Measurements from ENCODE around the gene RAB36.
A peak's percentile ranks its signal among the peaks of the same experiment; 100 is the strongest.
"Not testable (repeated sequence)": the region's sequence is repeated elsewhere in the genome, so short reads cannot be mapped to it uniquely, and the experiment has no call there.

RAB36 gene

GRCh38 chr22:23122216-23122957 lies 22.9 kb upstream of the RAB36 start:
- no peak for DNase-seq

DNA sequence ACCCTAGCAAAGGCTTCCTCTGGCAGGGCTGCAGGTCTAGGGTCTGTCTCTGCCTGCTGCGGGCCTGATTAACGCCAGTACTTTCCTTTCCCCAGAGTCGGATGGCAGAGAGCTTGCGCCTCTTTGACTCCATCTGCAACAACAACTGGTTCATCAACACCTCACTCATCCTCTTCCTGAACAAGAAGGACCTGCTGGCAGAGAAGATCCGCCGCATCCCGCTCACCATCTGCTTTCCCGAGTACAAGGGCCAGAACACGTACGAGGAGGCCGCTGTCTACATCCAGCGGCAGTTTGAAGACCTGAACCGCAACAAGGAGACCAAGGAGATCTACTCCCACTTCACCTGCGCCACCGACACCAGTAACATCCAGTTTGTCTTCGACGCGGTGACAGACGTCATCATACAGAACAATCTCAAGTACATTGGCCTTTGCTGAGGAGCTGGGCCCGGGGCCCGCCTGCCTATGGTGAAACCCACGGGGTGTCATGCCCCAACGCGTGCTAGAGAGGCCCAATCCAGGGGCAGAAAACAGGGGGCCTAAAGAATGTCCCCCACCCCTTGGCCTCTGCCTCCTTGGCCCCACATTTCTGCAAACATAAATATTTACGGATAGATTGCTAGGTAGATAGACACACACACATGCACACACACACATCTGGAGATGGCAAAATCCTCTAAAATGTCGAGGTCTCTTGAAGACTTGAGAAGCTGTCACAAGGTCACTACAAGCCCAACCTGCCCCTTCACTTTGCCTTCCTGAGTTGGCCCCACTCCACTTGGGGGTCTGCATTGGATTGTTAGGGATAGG lies 22.1 kb upstream of the RAB36 start:
- DNase-seq, result no peak

DNA sequence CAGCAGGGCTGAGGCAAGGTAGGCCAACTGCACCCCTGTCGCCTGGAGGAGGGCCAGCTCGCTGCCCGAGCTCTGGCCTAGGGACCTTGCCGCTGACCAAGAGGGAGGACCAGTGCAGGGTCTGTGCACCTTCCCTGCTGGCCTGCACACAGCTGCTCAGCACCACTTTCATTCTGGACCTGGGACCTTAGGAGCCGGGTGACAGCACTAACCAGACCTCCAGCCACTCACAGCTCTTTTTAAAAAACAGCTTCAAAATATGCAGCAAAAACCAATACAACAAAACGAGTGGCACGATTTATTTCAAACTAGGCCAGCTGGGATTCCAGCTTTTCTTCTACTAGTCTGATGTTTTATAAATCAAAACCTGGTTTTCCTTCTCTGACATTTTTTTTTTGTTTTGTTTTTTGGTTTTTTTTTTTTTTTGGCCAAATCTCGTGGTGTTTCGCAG lies 21.4 kb upstream of the RAB36 start:
- DNase-seq, result no peak

DNA sequence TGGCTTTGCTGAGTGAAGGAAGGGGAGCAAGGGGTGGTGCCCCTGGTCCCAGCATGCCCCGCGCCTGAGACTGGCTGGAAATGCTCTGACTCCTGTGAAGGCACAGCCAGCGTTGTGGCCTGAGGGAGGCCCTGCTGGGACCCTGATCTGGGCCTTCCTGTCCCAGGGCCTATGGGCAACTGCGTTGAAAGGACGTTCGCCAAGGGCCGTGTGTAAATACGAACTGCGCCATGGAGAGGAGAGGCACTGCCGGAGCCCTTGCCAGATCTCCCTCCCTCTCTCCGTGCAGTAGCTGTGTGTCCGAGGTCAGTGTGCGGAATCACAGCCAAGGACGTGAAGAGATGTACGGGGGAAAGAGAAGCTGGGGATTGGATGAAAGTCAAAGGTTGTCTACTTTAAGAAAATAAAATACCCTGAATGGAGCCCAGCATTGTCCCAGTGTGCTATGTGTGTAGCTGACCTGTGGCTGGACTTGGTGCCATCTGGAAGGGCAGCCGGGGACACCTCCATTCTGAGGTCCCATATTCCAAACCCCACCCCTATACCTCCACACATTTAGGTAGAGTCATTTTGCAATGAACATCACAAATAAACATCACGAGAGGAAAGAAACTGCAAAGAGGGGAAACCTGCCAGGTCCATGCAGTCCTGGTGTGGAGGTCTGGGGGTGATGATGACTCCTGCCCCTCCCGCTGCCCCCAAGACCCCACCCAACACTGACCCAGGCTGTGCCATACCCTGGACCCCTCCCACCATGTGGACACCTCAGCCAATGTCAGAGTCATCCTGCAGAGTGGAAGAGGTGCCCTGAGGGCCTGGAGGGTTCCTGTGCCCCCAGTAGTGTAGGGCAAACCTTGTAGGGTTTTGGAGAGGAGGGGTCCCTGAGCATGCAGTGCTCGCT lies 20.4 kb upstream of the RAB36 start:
- DNase-seq, result no peak

DNA sequence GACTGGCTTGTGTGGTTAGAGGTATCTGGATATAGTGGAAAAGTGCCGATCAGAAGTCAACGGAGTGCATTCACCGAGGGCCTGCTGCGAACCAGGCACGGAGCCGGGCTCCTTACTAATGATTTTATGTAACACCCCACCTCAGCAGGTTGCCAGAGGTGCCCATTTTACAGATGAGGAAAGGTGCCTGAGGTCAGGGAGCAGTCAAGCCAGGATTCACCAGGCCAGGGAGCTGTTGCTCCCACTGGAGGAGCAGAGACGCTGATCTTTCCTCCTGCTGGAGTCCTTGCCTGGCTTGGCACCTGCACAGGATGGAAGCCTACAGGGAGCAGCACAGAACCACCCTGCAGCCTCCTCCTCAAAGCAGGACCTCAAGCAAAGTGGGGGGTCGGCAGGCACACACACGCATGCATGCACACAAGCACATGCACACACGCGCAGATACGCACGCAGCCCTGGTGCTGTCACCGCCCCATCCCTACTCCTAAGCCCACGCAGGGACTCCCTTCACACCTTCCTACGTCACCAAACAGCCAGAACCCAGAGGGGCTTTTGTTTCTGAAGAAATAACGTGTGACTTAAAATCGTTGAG lies 19.7 kb upstream of the RAB36 start:
- DNase-seq, result no peak

GRCh38 chr22:23126165-23127054 lies 18.9 kb upstream of the RAB36 start:
- no peak for DNase-seq

- no peak for DNase-seq
Measured at GRCh38 chr22:23127055-23127756, 18.1 kb upstream of the RAB36 start.

GRCh38 chr22:23127788-23128187 lies 17.5 kb upstream of the RAB36 start:
- no peak for DNase-seq

- DNase-seq, result peak; percentile 73
Measured at GRCh38 chr22:23128269-23129108, 16.8 kb upstream of the RAB36 start.

- no peak for DNase-seq
Measured at GRCh38 chr22:23129149-23129548, 16.1 kb upstream of the RAB36 start.

- no peak for DNase-seq
Measured at GRCh38 chr22:23130697-23131096, 14.6 kb upstream of the RAB36 start.

DNA sequence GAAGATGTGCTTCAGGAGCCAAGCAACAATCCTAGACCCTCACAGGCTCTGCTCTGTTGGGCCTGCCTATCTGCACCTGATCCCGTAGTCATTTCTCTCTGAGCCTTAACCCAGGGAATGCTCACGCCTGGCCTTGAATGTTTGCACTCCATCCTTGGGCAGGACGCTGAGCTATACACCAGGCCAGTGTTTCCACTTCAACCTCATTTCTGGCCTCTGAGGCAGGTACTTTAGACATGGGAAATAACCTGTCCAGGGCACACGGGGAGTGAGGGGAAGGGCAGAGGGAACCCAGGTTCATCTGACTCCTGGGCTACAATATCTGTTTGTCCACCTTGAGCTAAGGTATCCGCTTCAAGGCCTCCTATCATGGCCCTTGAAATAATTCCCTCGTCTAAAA lies 13.3 kb upstream of the RAB36 start:
- DNase-seq, result no peak

DNA sequence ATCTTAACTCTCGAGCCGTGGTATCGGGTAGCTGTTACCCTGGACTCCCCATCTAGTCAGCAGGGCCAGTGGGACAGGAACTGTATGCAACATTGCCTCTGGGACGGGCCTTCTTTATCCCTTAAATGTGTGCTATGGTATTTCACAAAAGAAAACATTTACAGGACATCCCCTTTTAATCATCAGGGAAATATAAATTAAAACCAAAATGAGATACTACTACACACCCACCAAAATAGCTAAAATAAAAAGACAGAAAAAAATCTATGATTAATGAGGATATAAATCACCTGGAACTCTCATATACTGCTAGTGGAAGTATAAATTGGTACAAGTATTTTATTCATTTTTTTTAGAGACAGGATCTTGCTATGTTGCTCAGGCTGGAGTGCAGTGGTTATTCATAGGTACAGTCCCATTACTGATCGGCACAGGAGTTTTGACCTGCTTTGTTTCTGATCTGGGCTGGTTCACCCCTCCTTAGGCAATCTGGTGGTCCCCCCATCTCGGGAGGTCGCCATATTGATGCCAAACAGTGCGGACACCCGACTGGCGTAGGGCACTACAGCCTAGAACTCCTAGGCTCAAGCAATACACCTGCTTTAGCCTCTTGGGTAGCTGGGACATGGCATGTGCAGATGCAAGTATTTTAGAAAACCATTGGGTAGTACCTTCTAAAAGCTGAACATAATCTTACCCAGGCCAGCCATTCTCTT lies 12.7 kb upstream of the RAB36 start:
- DNase-seq, result no peak

GRCh38 chr22:23133922-23134321 lies 11.4 kb upstream of the RAB36 start:
- DNase-seq, result no peak

DNA sequence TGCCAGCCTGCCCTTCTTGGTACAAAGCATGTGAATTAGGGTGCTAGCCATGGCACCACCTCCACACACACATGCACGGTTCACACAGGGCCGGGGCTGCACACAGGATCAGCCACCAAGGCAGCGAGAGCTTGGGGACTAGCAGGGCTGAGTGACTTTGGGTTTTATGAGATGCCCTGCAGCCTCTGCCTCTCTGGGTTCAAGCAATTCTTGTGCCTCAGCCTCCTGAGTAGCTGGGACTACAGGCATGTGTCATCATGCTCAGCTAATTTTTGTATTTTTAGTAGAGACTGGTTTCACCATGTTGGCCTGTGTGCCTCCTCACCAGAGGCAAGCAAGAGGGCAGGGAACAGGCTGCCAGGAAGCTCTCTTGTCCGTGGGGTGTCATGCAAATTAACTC lies 8.3 kb upstream of the RAB36 start:
- DNase-seq, result not testable (repeated sequence)

GRCh38 chr22:23137468-23137867 lies 7.8 kb upstream of the RAB36 start:
- no peak for DNase-seq

DNA sequence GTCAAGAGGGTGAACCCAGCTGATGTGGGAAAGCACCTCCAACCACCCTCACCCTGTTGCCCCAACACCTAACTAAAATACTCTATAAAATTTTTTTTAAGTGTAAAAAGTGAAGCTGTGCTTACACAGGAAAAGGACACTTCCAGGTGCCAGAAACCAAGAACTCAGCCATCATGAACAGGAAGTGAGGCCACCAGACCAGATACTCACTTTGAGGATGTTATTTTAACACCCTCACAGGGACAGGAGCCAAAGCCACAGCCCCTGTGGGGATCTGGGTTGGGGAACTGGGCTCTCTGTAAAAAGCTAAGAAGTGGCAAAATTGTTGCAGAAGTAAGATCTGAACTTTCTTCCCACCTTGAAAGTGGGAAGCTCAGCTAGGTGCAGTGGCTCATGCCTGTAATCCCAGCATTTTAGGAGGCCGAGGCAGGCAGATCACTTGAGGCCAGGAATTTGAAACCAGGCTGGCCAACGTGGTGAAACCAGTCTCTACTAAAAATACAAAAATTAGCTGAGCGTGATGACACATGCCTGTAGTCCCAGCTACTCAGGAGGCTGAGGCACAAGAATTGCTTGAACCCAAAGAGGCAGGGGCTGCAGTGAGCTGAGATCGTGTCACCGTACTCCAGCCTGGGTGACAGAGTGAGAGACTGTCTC lies 7.2 kb upstream of the RAB36 start:
- DNase-seq, result no peak

DNA sequence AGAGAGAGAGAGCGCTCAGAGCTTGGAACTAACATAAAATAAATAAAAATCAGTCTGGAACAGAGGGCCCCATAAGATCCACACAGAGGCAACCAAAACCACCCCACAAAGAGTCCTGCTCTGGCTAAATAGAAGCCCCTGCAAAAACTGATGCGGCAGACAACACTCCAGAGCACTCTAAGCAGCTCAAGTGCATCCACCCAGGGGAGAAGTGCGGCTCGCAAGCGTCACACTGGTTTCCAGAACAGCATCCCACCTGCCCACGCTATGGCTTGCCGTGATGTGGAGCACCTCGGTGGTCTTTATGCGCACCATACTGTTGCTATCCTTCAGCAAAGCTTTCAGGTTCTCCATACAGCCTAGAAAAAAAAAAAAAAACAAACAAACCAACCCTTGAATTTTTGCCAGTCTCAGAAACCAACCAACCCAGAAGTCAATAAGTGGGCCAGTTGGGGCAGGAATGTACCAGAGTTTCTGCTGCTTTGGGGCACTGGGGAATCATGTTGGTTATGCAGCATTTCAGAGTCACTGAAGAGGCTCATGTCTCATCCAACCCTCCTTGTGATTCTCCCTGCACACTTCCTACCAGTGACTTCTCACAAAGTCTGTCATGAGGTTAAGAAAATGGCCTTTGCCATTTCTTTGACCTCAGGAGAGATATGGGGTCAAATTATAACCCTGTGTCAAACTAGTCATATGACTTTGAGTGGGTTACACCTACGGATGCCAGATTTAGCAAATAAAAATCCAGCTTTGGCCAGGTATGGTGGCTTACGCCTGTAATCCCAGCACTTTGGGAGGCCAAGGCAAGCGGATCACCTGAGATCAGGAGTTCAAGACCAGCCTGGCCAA lies 6.5 kb upstream of the RAB36 start:
- no peak for DNase-seq

Data from activated naive CD4-positive, alpha-beta T cell treated with anti-CD3 and anti-CD28 coated beads, Interleukin-2, amount 50 U/mL, for 16 hours (primary cell).